Neural cell (in vitro differentiated cells): ENCODE results near the gene RPS15. TPM values are rescaled to one million over a fixed set of nuclear protein-coding genes. Genes with fewer than 3 reads are reported as not detected.

ENCODE experiments used
- H2AFZ ChIP-seq: fragments of 200-600, 300-800 bp; sonication (generic), shearing (Covaris generic); 2 replicates; pipeline ENCODE4 v1.6.0; 2014; ENCODE audit warnings: low read depth, mild to moderate bottlenecking, antibody characterized with exemption, low read length, moderate library complexity
- H3F3A ChIP-seq: fragments of 200-600 bp; shearing (Covaris generic); 2 replicates; pipeline ENCODE4 v1.6.1; 2016; ENCODE audit warnings: mild to moderate bottlenecking, moderate library complexity, mixed read lengths, antibody characterized with exemption, low read length; ENCODE audit not compliant: insufficient read depth, poor library complexity, severe bottlenecking
- H3K27ac ChIP-seq: fragments of 200-600, 300-800 bp; sonication (generic), shearing (Covaris generic); 2 replicates; pipeline ENCODE4 v1.5.1; 2014; ENCODE audit warnings: mild to moderate bottlenecking, low read length, moderate library complexity
- H3K27me3 ChIP-seq: fragments of 300-800, 200-600 bp; sonication (generic), shearing (Covaris generic); 2 replicates; pipeline ENCODE4 v1.6.0; 2014; ENCODE audit warnings: mild to moderate bottlenecking, low read depth, low read length, moderate library complexity; ENCODE audit not compliant: insufficient read depth
- H3K36me3 ChIP-seq: fragments of 300-800, 200-600 bp; sonication (generic), shearing (Covaris generic); 2 replicates; pipeline ENCODE4 v1.5.1; 2014; ENCODE audit warnings: mild to moderate bottlenecking, antibody characterized with exemption, low read length, moderate library complexity; ENCODE audit not compliant: insufficient read depth
- H3K4me2 ChIP-seq: fragments of 300-800, 200-600 bp; sonication (generic), shearing (Covaris generic); 2 replicates; pipeline ENCODE4 v1.6.0; 2014; ENCODE audit warnings: mild to moderate bottlenecking, low read length
- H3K4me3 ChIP-seq: fragments of 300-800, 200-600 bp; sonication (generic), shearing (Covaris generic); 2 replicates; pipeline ENCODE4 v1.5.1; 2014; ENCODE audit warnings: mild to moderate bottlenecking, low read length, moderate library complexity
- H3K79me2 ChIP-seq: fragments of 200-600 bp; shearing (Covaris generic); replicated peaks from 2 replicates; pipeline ENCODE4 v1.6.0; 2014; ENCODE audit warnings: mild to moderate bottlenecking, low read length, moderate library complexity; ENCODE audit not compliant: insufficient read depth
- H3K9ac ChIP-seq: fragments of 300-800, 200-600 bp; sonication (generic), shearing (Covaris generic); 2 replicates; pipeline ENCODE4 v1.6.1; 2016; ENCODE audit warnings: mild to moderate bottlenecking, low read length, mixed read lengths
- H3K9me2 ChIP-seq: fragments of 200-600 bp; shearing (Covaris generic); 2 replicates; pipeline ENCODE4 v1.6.1; 2016; ENCODE audit warnings: mild to moderate bottlenecking, low read length, mixed read lengths; ENCODE audit not compliant: insufficient read depth
- H3K9me3 ChIP-seq: fragments of 200-600, 300-800 bp; sonication (generic), shearing (Covaris generic); 2 replicates; pipeline ENCODE4 v1.6.1; 2016; ENCODE audit warnings: mild to moderate bottlenecking, mixed run types, low read length, moderate library complexity, mixed read lengths
- H4K20me1 ChIP-seq: fragments of 200-600 bp; shearing (Covaris generic); 2 replicates; pipeline ENCODE4 v1.6.1; 2016; ENCODE audit warnings: mild to moderate bottlenecking, mixed run types; ENCODE audit not compliant: insufficient read depth
- EP300 ChIP-seq: fragments of 450-650 bp; conservative IDR thresholded peaks from 2 replicates; pipeline ENCODE4 v1.6.1; 2014; ENCODE audit warnings: antibody characterized with exemption, mild to moderate bottlenecking, moderate library complexity; ENCODE audit not compliant: poor library complexity, severe bottlenecking
- EZH2 ChIP-seq: fragments of 200-600, 300-800 bp; shearing (Covaris generic), sonication (generic); IDR thresholded peaks from 2 replicates; pipeline ENCODE4 v1.6.1; 2014; ENCODE audit warnings: antibody characterized with exemption, low read length, borderline replicate concordance, mild to moderate bottlenecking; ENCODE audit not compliant: insufficient read depth, poor library complexity, severe bottlenecking
- MXI1 ChIP-seq: fragments of 450-650 bp; conservative IDR thresholded peaks from 2 replicates; pipeline ENCODE4 v1.6.1; 2014; ENCODE audit warnings: antibody characterized with exemption, mild to moderate bottlenecking; ENCODE audit not compliant: poor library complexity, severe bottlenecking
- POLR2AphosphoS5 ChIP-seq: IDR thresholded peaks from 2 replicates; pipeline ENCODE4 v1.6.1; 2012
- RAD21 ChIP-seq: fragments of 450-650 bp; conservative IDR thresholded peaks from 2 replicates; pipeline ENCODE4 v1.6.1; 2014; ENCODE audit warnings: antibody characterized with exemption, mild to moderate bottlenecking, moderate library complexity
- SMC3 ChIP-seq: fragments of 450-650 bp; conservative IDR thresholded peaks from 2 replicates; pipeline ENCODE4 v1.6.1; 2014; ENCODE audit warnings: antibody characterized with exemption, mild to moderate bottlenecking, moderate library complexity; ENCODE audit not compliant: poor library complexity
- TAF1 ChIP-seq: IDR thresholded peaks from 2 replicates; pipeline ENCODE4 v1.6.1; 2012; ENCODE audit warnings: low read depth
- polyA plus RNA-seq: library from polyadenylated mRNA; depleted of rRNA; stranded (reverse); fragments of >200 nt; gene quantifications from 2 replicates; pipeline ENCODE4 v1.2.3, GENCODE V29; 2014
- TF ChIP-seq, protein P1 (sequence below): IDR thresholded peaks from 2 replicates; pipeline ENCODE4 v1.6.1; 2012; ENCODE audit warnings: borderline replicate concordance
- TF ChIP-seq, protein P2 (sequence below): fragments of 450-650 bp; IDR thresholded peaks from 2 replicates; pipeline ENCODE4 v1.5.1; 2014; ENCODE audit warnings: antibody characterized with exemption, mild to moderate bottlenecking, moderate library complexity; ENCODE audit not compliant: poor library complexity, severe bottlenecking

RPS15 gene
- polyA plus RNA-seq, 1 donor from 2014 or later: 591 TPM

DNA sequence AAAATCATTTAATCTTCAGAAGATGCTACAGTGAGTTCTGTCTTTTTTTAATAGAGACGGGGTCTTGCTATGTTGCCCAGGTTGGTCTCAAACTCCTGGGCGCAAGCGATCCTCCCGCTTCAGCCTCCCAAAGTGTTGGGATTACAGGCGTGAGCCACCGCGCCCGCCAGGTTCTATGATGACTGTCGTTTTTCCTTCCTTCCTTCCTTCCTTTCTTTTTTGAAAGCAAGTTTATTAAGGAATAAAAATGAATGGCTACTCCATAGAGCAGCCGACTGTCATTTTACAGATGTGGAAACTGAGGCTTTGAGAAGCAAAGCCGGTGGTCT is 36.3 kb upstream of the RPS15 start:
- Histone ChIP-seq H3K4me2 (no peak overlapping the region), H3K27ac (no peak overlapping the region), H4K20me1 (no peaks in the 10 kb centered on the region), H3K27me3 (no peaks in the 10 kb centered on the region), H3K9ac (peak overlapping the region; percentile 58), H3K9me3 (no peaks in the 10 kb centered on the region), H3K4me3 (peak overlapping the region; percentile 75), H2AFZ (no peak overlapping the region), H3K9me2 (no peaks in the 10 kb centered on the region), H3K36me3 (no peaks in the 10 kb centered on the region), H3K79me2 (no peaks in the 10 kb centered on the region), H3F3A (no peaks in the 10 kb centered on the region)
- TF ChIP-seq, protein P1, sequence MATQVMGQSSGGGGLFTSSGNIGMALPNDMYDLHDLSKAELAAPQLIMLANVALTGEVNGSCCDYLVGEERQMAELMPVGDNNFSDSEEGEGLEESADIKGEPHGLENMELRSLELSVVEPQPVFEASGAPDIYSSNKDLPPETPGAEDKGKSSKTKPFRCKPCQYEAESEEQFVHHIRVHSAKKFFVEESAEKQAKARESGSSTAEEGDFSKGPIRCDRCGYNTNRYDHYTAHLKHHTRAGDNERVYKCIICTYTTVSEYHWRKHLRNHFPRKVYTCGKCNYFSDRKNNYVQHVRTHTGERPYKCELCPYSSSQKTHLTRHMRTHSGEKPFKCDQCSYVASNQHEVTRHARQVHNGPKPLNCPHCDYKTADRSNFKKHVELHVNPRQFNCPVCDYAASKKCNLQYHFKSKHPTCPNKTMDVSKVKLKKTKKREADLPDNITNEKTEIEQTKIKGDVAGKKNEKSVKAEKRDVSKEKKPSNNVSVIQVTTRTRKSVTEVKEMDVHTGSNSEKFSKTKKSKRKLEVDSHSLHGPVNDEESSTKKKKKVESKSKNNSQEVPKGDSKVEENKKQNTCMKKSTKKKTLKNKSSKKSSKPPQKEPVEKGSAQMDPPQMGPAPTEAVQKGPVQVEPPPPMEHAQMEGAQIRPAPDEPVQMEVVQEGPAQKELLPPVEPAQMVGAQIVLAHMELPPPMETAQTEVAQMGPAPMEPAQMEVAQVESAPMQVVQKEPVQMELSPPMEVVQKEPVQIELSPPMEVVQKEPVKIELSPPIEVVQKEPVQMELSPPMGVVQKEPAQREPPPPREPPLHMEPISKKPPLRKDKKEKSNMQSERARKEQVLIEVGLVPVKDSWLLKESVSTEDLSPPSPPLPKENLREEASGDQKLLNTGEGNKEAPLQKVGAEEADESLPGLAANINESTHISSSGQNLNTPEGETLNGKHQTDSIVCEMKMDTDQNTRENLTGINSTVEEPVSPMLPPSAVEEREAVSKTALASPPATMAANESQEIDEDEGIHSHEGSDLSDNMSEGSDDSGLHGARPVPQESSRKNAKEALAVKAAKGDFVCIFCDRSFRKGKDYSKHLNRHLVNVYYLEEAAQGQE: no peak

DNA sequence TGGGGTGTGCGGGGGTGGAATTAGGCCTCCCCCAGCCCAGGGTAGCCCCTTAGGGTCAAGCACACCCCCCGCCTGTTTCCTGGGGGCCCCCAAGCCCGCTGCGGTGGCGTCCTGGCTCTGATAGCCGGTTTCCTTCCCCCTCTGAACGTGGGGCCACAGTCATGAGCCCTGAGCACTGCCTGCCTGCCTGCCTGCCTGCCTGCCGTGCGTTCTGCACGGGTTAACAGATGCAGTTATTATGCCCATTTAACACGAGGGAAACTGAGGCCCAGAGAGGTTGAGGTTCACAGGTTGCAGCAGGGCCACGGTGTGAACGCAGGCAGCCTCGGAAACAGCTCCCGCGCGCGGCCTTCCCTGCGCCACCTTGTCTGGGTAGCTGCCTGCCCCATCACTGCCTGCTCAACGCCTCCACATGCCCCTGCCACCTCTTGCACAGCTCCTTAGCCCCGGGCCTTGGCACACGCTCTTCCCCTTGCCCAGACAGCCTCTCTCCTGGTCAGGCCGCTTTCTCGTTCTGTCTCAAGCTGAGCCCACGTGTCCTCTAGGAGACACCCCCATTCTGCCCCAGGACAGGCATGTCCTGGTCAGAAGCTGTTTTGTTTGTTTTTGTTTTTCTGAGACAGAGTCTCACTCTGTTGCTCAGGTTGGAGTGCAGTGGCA is 35.7 kb upstream of the RPS15 start:
- Histone ChIP-seq H3K9ac (peak overlapping the region; percentile 27), H3K27ac (no peak overlapping the region), H3K4me3 (peak overlapping the region; percentile 44)

More for the DNA sequence above, 35.7 kb upstream of the RPS15 start:
- no peaks in the 10 kb centered on the region for H3K27me3 ChIP-seq
- TF ChIP-seq TAF1 (no peak), RAD21 (no peak), EP300 (no peak), EZH2 (no peak), POLR2AphosphoS5 (no peak), SMC3 (no peak), MXI1 (no peak)
- TF ChIP-seq, protein P1: no peak
- TF ChIP-seq, protein P2, sequence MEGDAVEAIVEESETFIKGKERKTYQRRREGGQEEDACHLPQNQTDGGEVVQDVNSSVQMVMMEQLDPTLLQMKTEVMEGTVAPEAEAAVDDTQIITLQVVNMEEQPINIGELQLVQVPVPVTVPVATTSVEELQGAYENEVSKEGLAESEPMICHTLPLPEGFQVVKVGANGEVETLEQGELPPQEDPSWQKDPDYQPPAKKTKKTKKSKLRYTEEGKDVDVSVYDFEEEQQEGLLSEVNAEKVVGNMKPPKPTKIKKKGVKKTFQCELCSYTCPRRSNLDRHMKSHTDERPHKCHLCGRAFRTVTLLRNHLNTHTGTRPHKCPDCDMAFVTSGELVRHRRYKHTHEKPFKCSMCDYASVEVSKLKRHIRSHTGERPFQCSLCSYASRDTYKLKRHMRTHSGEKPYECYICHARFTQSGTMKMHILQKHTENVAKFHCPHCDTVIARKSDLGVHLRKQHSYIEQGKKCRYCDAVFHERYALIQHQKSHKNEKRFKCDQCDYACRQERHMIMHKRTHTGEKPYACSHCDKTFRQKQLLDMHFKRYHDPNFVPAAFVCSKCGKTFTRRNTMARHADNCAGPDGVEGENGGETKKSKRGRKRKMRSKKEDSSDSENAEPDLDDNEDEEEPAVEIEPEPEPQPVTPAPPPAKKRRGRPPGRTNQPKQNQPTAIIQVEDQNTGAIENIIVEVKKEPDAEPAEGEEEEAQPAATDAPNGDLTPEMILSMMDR: no peak
- no peaks in the 10 kb centered on the region for H3F3A ChIP-seq
- H2AFZ ChIP-seq: no peak overlapping the region
- H3K4me2 ChIP-seq: no peak overlapping the region
- H3K79me2 ChIP-seq: no peaks in the 10 kb centered on the region
- no peaks in the 10 kb centered on the region for H3K9me3 ChIP-seq
- no peaks in the 10 kb centered on the region for H3K9me2 ChIP-seq
- no peaks in the 10 kb centered on the region for H3K36me3 ChIP-seq
- H4K20me1 ChIP-seq: no peaks in the 10 kb centered on the region
